Measurements from ENCODE around the gene PAFAH1B1.

DNA sequence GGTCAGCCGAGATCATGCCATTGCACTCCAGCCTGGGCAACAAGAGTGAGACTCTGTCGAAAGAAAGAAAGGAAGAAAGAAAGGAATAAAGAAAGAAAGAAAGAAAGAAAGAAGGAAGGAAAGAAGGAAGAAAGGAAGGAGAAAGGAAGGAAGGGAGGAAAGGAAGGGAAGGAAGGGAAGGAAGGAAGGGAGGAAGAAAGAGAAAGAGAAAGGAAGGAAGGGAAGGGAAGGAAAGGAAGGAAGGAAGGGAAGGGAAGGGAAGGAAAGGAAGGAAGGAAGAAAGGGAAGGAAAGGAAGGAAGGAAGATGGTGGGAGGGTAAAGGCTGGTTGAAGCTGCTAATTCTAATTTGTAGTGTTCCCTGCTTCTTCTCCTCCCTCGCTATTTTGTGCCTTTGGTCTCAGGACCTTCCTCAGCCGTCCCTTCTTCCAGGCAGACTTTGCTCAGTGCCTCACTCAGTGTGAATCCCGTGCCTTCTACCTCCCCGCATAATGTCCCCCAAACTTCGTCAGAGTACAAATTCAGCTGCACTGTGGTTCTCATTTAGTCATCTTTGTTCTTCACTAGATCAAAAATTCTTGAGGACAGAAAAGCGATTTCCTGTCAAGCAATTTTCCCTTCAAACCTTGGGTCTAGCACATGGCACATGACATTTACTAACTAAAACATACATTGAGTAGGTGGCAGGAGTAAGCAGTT lies 31.1 kb upstream of the PAFAH1B1 start:
- TF ChIP-seq POLR2A (IDR thresholded peaks at IDR 0.05): no peak
- no peak for TF ChIP-seq CTCF (IDR thresholded peaks at IDR 0.05)
- no peak for TF ChIP-seq POLR2AphosphoS5 (IDR thresholded peaks at IDR 0.05)
- TF ChIP-seq EP300 (IDR thresholded peaks at IDR 0.05): no peak
